Panc1 (cell line): ENCODE measurements around the gene SMG6.

Experiments
- POLR2AphosphoS5 ChIP-seq: IDR thresholded peaks from 2 replicates; pipeline ENCODE4 v1.6.1; 2012; ENCODE audit warnings: mild to moderate bottlenecking, low read depth, low read length, moderate library complexity
- SIN3A ChIP-seq: IDR thresholded peaks from 2 replicates; pipeline ENCODE4 v1.6.1; 2012; ENCODE audit warnings: low read depth, mild to moderate bottlenecking, low read length, moderate library complexity, borderline replicate concordance; ENCODE audit not compliant: insufficient read depth
- TF ChIP-seq, protein P1 (sequence below): fragments of 450-650 bp; IDR thresholded peaks from 2 replicates; pipeline ENCODE4 v1.5.1; 2017; ENCODE audit warnings: mild to moderate bottlenecking
- TF ChIP-seq, protein P2 (sequence below), 2 experiments: IDR thresholded peaks; 2 replicates each; pipeline ENCODE4 v1.6.1; 2011 to 2012; ENCODE audit warnings: low read depth in 2 of 2, control low read depth in 1 of 2, low read length in 1 of 2, mild to moderate bottlenecking in 1 of 2, moderate library complexity in 1 of 2; ENCODE audit not compliant: insufficient read depth in 1 of 2

DNA sequence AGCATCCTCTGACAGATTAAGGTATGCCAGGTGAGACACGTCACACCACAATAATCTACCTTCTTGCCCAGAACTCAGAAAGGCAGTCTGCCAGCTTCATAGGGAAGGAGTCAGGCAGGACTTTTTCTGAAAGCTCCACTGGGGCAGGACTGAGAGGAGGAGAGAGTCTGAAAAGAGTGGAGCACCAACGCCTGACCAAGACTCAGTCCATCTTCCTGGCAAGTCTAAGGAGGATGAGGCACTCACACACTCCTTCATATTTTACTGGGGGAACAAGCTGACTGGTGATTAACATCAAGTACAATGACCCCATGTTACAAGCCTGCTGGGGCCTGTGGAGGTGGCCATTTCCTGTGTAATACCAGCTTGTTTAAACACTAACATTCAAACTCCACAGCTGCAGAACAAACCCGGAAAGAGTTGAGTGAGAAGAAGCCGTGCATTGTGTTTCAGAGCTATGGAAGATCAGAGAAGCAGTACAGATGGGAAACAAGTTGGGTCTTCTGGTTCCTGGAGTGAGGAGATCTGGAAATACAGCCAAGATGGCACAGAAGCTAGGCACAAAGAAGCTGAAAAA lies 126.3 kb downstream of the SMG6 start:
- TF ChIP-seq, protein P1, sequence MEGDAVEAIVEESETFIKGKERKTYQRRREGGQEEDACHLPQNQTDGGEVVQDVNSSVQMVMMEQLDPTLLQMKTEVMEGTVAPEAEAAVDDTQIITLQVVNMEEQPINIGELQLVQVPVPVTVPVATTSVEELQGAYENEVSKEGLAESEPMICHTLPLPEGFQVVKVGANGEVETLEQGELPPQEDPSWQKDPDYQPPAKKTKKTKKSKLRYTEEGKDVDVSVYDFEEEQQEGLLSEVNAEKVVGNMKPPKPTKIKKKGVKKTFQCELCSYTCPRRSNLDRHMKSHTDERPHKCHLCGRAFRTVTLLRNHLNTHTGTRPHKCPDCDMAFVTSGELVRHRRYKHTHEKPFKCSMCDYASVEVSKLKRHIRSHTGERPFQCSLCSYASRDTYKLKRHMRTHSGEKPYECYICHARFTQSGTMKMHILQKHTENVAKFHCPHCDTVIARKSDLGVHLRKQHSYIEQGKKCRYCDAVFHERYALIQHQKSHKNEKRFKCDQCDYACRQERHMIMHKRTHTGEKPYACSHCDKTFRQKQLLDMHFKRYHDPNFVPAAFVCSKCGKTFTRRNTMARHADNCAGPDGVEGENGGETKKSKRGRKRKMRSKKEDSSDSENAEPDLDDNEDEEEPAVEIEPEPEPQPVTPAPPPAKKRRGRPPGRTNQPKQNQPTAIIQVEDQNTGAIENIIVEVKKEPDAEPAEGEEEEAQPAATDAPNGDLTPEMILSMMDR = no peak
- no peak for TF ChIP-seq POLR2AphosphoS5
- TF ChIP-seq SIN3A = no peak
- TF ChIP-seq, protein P2, sequence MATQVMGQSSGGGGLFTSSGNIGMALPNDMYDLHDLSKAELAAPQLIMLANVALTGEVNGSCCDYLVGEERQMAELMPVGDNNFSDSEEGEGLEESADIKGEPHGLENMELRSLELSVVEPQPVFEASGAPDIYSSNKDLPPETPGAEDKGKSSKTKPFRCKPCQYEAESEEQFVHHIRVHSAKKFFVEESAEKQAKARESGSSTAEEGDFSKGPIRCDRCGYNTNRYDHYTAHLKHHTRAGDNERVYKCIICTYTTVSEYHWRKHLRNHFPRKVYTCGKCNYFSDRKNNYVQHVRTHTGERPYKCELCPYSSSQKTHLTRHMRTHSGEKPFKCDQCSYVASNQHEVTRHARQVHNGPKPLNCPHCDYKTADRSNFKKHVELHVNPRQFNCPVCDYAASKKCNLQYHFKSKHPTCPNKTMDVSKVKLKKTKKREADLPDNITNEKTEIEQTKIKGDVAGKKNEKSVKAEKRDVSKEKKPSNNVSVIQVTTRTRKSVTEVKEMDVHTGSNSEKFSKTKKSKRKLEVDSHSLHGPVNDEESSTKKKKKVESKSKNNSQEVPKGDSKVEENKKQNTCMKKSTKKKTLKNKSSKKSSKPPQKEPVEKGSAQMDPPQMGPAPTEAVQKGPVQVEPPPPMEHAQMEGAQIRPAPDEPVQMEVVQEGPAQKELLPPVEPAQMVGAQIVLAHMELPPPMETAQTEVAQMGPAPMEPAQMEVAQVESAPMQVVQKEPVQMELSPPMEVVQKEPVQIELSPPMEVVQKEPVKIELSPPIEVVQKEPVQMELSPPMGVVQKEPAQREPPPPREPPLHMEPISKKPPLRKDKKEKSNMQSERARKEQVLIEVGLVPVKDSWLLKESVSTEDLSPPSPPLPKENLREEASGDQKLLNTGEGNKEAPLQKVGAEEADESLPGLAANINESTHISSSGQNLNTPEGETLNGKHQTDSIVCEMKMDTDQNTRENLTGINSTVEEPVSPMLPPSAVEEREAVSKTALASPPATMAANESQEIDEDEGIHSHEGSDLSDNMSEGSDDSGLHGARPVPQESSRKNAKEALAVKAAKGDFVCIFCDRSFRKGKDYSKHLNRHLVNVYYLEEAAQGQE (IDR thresholded peaks at IDR 0.05; ENCODE audit: insufficient read depth in 1 of 2, low read depth in 2 of 2, low read length in 1 of 2) = no peak
